Measurements from ENCODE around the gene APRT.

The APRT gene

DNA sequence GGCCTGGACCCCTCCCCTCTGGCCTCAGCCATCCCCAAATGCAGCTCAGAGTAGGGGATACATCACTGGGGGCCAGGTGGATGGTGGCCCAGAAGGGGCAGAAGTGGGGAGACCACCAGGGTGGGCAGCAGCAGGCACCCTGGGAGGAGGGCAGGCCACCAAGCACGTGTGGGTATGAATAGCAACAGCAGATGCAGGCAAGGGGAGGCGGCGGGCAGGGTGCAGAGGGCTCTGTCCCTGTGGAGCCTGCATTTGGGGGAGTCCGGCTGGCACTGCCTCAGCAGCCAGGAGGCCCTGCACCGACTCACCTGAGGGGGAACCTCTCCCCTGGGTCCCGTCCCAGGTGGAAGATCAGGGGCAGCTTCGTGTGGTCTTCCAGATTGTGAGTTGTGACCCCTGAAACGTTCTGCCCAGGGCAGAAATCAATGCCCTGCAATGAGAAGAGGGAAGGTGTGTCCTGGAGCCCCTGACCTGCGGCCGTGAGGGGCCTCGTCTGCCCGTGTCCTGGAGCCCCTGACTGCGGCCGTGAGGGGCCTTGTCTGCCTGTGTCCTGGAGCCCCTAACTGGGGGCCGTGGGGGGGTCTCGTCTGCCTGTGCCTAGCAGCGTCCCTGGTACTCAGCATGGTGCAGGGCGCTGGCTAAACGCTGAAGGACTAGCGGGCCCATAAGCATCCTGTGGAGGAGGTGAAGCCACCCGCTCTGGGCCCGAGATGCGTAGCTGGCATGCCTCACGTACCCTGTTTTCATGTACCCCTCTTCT, 10.7 kb upstream of the APRT start:
- Histone ChIP-seq H3K27ac (ENCODE audit: low read depth, low read length) (no peak overlapping the region), H4K20me1 (ENCODE audit: control insufficient read depth, insufficient read depth, low read depth, low read length) (no peaks in the 10 kb centered on the region)
- TF ChIP-seq, protein P1, sequence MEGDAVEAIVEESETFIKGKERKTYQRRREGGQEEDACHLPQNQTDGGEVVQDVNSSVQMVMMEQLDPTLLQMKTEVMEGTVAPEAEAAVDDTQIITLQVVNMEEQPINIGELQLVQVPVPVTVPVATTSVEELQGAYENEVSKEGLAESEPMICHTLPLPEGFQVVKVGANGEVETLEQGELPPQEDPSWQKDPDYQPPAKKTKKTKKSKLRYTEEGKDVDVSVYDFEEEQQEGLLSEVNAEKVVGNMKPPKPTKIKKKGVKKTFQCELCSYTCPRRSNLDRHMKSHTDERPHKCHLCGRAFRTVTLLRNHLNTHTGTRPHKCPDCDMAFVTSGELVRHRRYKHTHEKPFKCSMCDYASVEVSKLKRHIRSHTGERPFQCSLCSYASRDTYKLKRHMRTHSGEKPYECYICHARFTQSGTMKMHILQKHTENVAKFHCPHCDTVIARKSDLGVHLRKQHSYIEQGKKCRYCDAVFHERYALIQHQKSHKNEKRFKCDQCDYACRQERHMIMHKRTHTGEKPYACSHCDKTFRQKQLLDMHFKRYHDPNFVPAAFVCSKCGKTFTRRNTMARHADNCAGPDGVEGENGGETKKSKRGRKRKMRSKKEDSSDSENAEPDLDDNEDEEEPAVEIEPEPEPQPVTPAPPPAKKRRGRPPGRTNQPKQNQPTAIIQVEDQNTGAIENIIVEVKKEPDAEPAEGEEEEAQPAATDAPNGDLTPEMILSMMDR (IDR thresholded peaks at IDR 0.05; ENCODE audit: low read depth, low read length, poor library complexity, severe bottlenecking) = no peak
- no peak for TF ChIP-seq EZH2phosphoT487 (IDR thresholded peaks at IDR 0.05; ENCODE audit: borderline replicate concordance, low read length)

DNA sequence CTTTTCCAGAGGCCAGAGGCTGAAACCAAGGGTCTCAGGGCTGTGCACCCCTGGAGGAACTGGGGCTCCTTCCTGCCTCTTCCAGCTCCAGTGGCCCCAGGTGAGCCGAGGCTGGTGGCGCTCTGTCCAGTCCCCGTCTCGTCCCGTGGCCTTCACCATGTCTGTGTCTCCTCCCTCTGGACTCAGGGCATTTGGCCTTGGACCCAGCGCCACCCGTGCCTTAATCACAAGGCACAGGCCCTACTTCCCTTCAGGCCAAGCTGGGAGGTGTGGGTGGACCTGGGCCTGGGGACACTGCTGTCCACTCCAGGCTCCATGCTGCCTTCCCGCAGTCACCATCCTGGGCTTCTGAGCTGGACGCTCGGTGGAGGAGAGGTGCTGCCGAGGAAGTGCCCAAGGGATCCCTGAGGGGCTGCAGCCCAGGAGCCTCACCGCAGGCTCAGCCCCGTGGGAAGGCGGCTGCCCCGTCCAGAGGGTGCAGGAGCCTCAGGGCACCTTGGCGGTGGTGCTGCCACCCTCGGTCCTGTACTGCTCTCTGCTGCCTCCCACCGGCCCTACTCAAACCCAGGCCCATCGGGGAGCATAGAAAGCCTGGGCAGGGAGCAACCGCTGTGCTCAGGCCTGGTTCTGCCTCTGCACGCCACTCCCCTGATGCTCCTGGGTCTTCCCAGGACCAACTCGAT, 9.6 kb upstream of the APRT start:
- no peaks in the 10 kb centered on the region for H3K79me2 ChIP-seq (ENCODE audit: control insufficient read depth, low read length)
- H3K4me2 ChIP-seq (ENCODE audit: low read length) = no peak overlapping the region
- TF ChIP-seq EZH2phosphoT487 (IDR thresholded peaks at IDR 0.05; ENCODE audit: borderline replicate concordance, low read length) = no peak
- TF ChIP-seq, protein P1 (IDR thresholded peaks at IDR 0.05; ENCODE audit: low read depth, low read length, poor library complexity, severe bottlenecking) = peak; percentile 42
- no peaks in the 10 kb centered on the region for H3K27me3 ChIP-seq (ENCODE audit: control insufficient read depth, low read length)
- no peak overlapping the region for H3K4me3 ChIP-seq (ENCODE audit: low read length)
- H3K9me2 ChIP-seq (replicated peaks; ENCODE audit: control insufficient read depth, low read length) = no peaks in the 10 kb centered on the region
- H3K9me3 ChIP-seq (ENCODE audit: control insufficient read depth, insufficient read depth, low read length) = no peaks in the 10 kb centered on the region
- H3K36me3 ChIP-seq (ENCODE audit: control insufficient read depth, low read length) = no peaks in the 10 kb centered on the region
- no peaks in the 10 kb centered on the region for H3F3A ChIP-seq (ENCODE audit: control insufficient read depth, insufficient read depth)
- H4K20me1 ChIP-seq (ENCODE audit: control insufficient read depth, insufficient read depth, low read depth, low read length) = no peaks in the 10 kb centered on the region
- H3K27ac ChIP-seq (ENCODE audit: low read depth, low read length) = no peak overlapping the region
- no peaks in the 10 kb centered on the region for H3K4me1 ChIP-seq (ENCODE audit: control insufficient read depth, low read length)

More for the DNA sequence above, 10.7 kb upstream of the APRT start:
- Histone ChIP-seq H3K36me3 (ENCODE audit: control insufficient read depth, low read length) (no peaks in the 10 kb centered on the region), H3K4me3 (ENCODE audit: low read length) (no peak overlapping the region), H3K4me2 (ENCODE audit: low read length) (no peak overlapping the region), H3F3A (ENCODE audit: control insufficient read depth, insufficient read depth) (no peaks in the 10 kb centered on the region), H3K79me2 (ENCODE audit: control insufficient read depth, low read length) (no peaks in the 10 kb centered on the region), H3K4me1 (ENCODE audit: control insufficient read depth, low read length) (no peaks in the 10 kb centered on the region), H3K9me2 (replicated peaks; ENCODE audit: control insufficient read depth, low read length) (no peaks in the 10 kb centered on the region), H3K9me3 (ENCODE audit: control insufficient read depth, insufficient read depth, low read length) (no peaks in the 10 kb centered on the region), H3K27me3 (ENCODE audit: control insufficient read depth, low read length) (no peaks in the 10 kb centered on the region)

DNA sequence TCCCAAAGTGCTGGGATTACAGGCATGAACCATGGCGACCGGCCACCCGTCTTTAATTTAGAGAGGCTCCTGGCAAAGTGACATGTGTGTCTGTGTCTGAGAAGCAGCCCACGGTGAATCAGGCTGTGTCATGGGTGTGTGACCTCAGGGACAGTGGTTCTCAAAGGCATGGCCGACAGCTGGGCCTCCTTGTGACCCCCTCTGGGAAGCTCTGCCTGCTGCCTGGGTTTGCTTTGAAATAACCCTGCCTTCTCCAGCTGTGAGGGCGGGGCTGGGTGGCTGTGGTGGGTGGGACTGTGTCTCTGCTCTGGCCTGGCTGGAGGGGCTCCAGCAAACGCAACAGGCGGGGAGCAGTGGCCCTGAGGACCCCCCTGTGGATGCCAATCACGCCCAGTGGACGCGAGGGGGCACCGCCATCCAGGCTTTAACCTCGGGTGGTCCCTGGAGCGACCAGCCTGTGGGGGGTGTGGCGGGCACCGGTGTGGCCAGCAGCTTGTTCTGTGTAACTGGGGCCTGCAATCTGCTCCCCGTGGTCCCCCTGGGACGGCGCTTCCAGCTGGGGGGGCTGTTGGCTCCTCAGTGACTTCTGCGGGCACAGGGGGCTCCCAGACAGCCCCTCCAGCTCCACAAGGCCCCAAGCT, 8.8 kb upstream of the APRT start:
- Histone ChIP-seq H3K9me3 (ENCODE audit: control insufficient read depth, insufficient read depth, low read length) (no peaks in the 10 kb centered on the region), H3K27ac (ENCODE audit: low read depth, low read length) (no peak overlapping the region), H4K20me1 (ENCODE audit: control insufficient read depth, insufficient read depth, low read depth, low read length) (no peaks in the 10 kb centered on the region), H3K36me3 (ENCODE audit: control insufficient read depth, low read length) (no peaks in the 10 kb centered on the region), H3K4me1 (ENCODE audit: control insufficient read depth, low read length) (no peaks in the 10 kb centered on the region), H3K9me2 (replicated peaks; ENCODE audit: control insufficient read depth, low read length) (no peaks in the 10 kb centered on the region), H3K79me2 (ENCODE audit: control insufficient read depth, low read length) (no peaks in the 10 kb centered on the region), H3K4me2 (ENCODE audit: low read length) (no peak overlapping the region), H3F3A (ENCODE audit: control insufficient read depth, insufficient read depth) (no peaks in the 10 kb centered on the region), H3K27me3 (ENCODE audit: control insufficient read depth, low read length) (no peaks in the 10 kb centered on the region), H3K4me3 (ENCODE audit: low read length) (no peak overlapping the region)
- TF ChIP-seq EZH2phosphoT487 (IDR thresholded peaks at IDR 0.05; ENCODE audit: borderline replicate concordance, low read length) = no peak
- TF ChIP-seq, protein P1 (IDR thresholded peaks at IDR 0.05; ENCODE audit: low read depth, low read length, poor library complexity, severe bottlenecking) = no peak

All from DOHH2 (cell line).